H9 (cell line): ENCODE measurements around the gene FAM184A. TPM values are rescaled to one million over a fixed set of nuclear protein-coding genes. Genes with fewer than 3 reads are reported as not detected.

Source experiments
- DNase-seq: peaks from one replicate; pipeline ENCODE4 v3.0.0-alpha.2; 2017
- H2AFZ ChIP-seq: one replicate; pipeline ENCODE4 v1.6.1; 2013; ENCODE audit warnings: mild to moderate bottlenecking, low read length, control low read depth, moderate library complexity
- H2AK5ac ChIP-seq: 2 replicates; pipeline ENCODE4 v1.6.1; 2013; ENCODE audit warnings: low read length, control low read depth, mixed read lengths; ENCODE audit not compliant: insufficient read length
- H2BK120ac ChIP-seq: one replicate; pipeline ENCODE4 v1.6.1; 2013; ENCODE audit warnings: low read depth, mild to moderate bottlenecking, low read length, control low read depth, inconsistent platforms; ENCODE audit not compliant: poor library complexity, severe bottlenecking
- H2BK12ac ChIP-seq: 2 replicates; pipeline ENCODE4 v1.6.1; 2013; ENCODE audit warnings: low read length, control low read depth, mixed read lengths, low read depth; ENCODE audit not compliant: insufficient read length
- H2BK15ac ChIP-seq: 2 replicates; pipeline ENCODE4 v1.6.1; 2013; ENCODE audit warnings: low read depth, low read length, control low read depth
- H2BK20ac ChIP-seq: one replicate; pipeline ENCODE4 v1.6.1; 2013; ENCODE audit warnings: low read depth, mild to moderate bottlenecking, low read length, control low read depth, inconsistent platforms; ENCODE audit not compliant: poor library complexity, severe bottlenecking
- H2BK5ac ChIP-seq: 2 replicates; pipeline ENCODE4 v1.6.1; 2013; ENCODE audit warnings: low read length, control low read depth, mixed read lengths; ENCODE audit not compliant: insufficient read length
- H3K14ac ChIP-seq: 2 replicates; pipeline ENCODE4 v1.6.1; 2013; ENCODE audit warnings: low read length, control low read depth; ENCODE audit not compliant: insufficient read depth
- H3K18ac ChIP-seq: 2 replicates; pipeline ENCODE4 v1.6.1; 2013; ENCODE audit warnings: low read depth, mild to moderate bottlenecking, mixed read lengths, low read length, control low read depth; ENCODE audit not compliant: insufficient read length
- H3K23ac ChIP-seq: 2 replicates; pipeline ENCODE4 v1.6.1; 2013; ENCODE audit warnings: low read length, control low read depth, mixed read lengths, low read depth; ENCODE audit not compliant: insufficient read length
- H3K23me2 ChIP-seq: 2 replicates; pipeline ENCODE4 v1.6.1; 2013; ENCODE audit warnings: low read depth, mild to moderate bottlenecking, mixed read lengths, low read length, control low read depth; ENCODE audit not compliant: insufficient read length, poor library complexity, severe bottlenecking
- H3K27ac ChIP-seq: 2 replicates; pipeline ENCODE4 v1.5.1; 2013; ENCODE audit warnings: low read length, control low read depth, mixed read lengths, low read depth; ENCODE audit not compliant: insufficient read length
- H3K27me3 ChIP-seq: 2 replicates; pipeline ENCODE4 v1.6.1; 2013; ENCODE audit warnings: low read length, control low read depth, inconsistent platforms; ENCODE audit not compliant: insufficient read depth
- H3K4ac ChIP-seq: 2 replicates; pipeline ENCODE4 v1.6.1; 2013; ENCODE audit warnings: low read depth, mild to moderate bottlenecking, control low read depth, inconsistent platforms, low read length, moderate library complexity
- H3K4me1 ChIP-seq: 2 replicates; pipeline ENCODE4 v1.6.1; 2013; ENCODE audit warnings: low read length, control low read depth, inconsistent platforms; ENCODE audit not compliant: insufficient read depth
- H3K4me2 ChIP-seq: 2 replicates; pipeline ENCODE4 v1.6.1; 2013; ENCODE audit warnings: low read length, control low read depth, mixed read lengths; ENCODE audit not compliant: insufficient read length, insufficient read depth
- H3K56ac ChIP-seq: 2 replicates; pipeline ENCODE4 v1.6.1; 2013; ENCODE audit warnings: low read depth, mild to moderate bottlenecking, mixed read lengths, low read length, control low read depth; ENCODE audit not compliant: insufficient read length
- H3K79me1 ChIP-seq: 2 replicates; pipeline ENCODE4 v1.6.1; 2013; ENCODE audit warnings: low read depth, mild to moderate bottlenecking, moderate library complexity, low read length, control low read depth, inconsistent platforms; ENCODE audit not compliant: insufficient read depth, poor library complexity, severe bottlenecking
- H3K79me2 ChIP-seq: 2 replicates; pipeline ENCODE4 v1.6.1; 2013; ENCODE audit warnings: low read length, control low read depth, inconsistent platforms; ENCODE audit not compliant: insufficient read depth
- H3K9ac ChIP-seq: 2 replicates; pipeline ENCODE4 v1.6.1; 2013; ENCODE audit warnings: low read length, control low read depth, mixed read lengths; ENCODE audit not compliant: insufficient read length; ENCODE audit errors: extremely low read depth
- H3K9me3 ChIP-seq: one replicate; pipeline ENCODE4 v1.6.1; 2013; ENCODE audit warnings: low read depth, low read length, inconsistent platforms; ENCODE audit not compliant: control insufficient read depth
- H3T11ph ChIP-seq: one replicate; pipeline ENCODE4 v1.6.1; 2013; ENCODE audit warnings: mild to moderate bottlenecking, low read length, control low read depth, inconsistent platforms
- H4K20me1 ChIP-seq: one replicate; pipeline ENCODE4 v1.6.1; 2013; ENCODE audit not compliant: control insufficient read depth, insufficient read length, insufficient read depth
- H4K5ac ChIP-seq: 2 replicates; pipeline ENCODE4 v1.6.1; 2013; ENCODE audit warnings: low read depth, mild to moderate bottlenecking, mixed read lengths, low read length, control low read depth; ENCODE audit not compliant: insufficient read length
- H4K8ac ChIP-seq: replicated peaks from 2 replicates; pipeline ENCODE4 v1.6.1; 2013; ENCODE audit warnings: low read length, control low read depth, mixed read lengths, low read depth; ENCODE audit not compliant: insufficient read length
- H4K91ac ChIP-seq: 2 replicates; pipeline ENCODE4 v1.6.1; 2013; ENCODE audit warnings: low read depth, mild to moderate bottlenecking, moderate library complexity, mixed read lengths, low read length, control low read depth; ENCODE audit not compliant: insufficient read length
- H3K27ac Mint-ChIP-seq, 3 experiments: 2 replicates in 2 of 3; 3 replicates in 1 of 3; pipeline ENCODE4 v1.8.0; 2020 to 2021; ENCODE audit warnings: mixed read lengths in 3 of 3, mild to moderate bottlenecking in 1 of 3, moderate library complexity in 1 of 3
- H3K27me3 Mint-ChIP-seq: 2 replicates; pipeline ENCODE4 v1.8.0; 2021; ENCODE audit warnings: low read depth, mild to moderate bottlenecking, moderate library complexity, mixed read lengths
- H3K36me3 Mint-ChIP-seq, 3 experiments: 2 replicates in 2 of 3; 3 replicates in 1 of 3; pipeline ENCODE4 v1.8.0; 2020 to 2021; ENCODE audit warnings: low read depth in 3 of 3, mixed read lengths in 3 of 3; ENCODE audit not compliant: insufficient read depth in 1 of 3
- H3K4me1 Mint-ChIP-seq, 2 experiments: 2 replicates each; pipeline ENCODE4 v1.8.0; 2020; ENCODE audit warnings: mixed read lengths in 2 of 2
- H3K4me3 Mint-ChIP-seq, 2 experiments: 2 replicates in 1 of 2; 3 replicates in 1 of 2; pipeline ENCODE4 v1.8.0; 2020 to 2021; ENCODE audit warnings: mild to moderate bottlenecking in 2 of 2, mixed read lengths in 2 of 2, moderate library complexity in 1 of 2
- H3K9me3 Mint-ChIP-seq, 2 experiments: 2 replicates in 1 of 2; 3 replicates in 1 of 2; pipeline ENCODE4 v1.8.0; 2020; ENCODE audit warnings: mild to moderate bottlenecking in 2 of 2, mixed read lengths in 2 of 2, moderate library complexity in 1 of 2
- CTCF ChIP-seq: fragments of 200-600 bp; sonication (generic); conservative IDR thresholded peaks from 3 replicates; pipeline ENCODE4 v1.8.0; 2021; ENCODE audit warnings: antibody characterized with exemption, mild to moderate bottlenecking
- WGBS: extraction: QIAGEN DNeasy Blood & Tissue Kit; methylation state at CpG from one replicate; pipeline ENCODE4 v1.1.7; 2013; ENCODE audit warnings: missing lambda C conversion rate, low lambda C conversion rate, mixed read lengths; ENCODE audit not compliant: insufficient read length; ENCODE audit errors: extremely low coverage; 5-methylcytosine and 5-hydroxymethylcytosine counted together
- total RNA-seq: library from RNA; stranded (reverse); gene quantifications from 2 replicates; pipeline ENCODE4 v1.2.1, GENCODE V29; 2021

FAM184A gene
- total RNA-seq, 1 experiment from 2014 or later: 11.4 TPM

DNA sequence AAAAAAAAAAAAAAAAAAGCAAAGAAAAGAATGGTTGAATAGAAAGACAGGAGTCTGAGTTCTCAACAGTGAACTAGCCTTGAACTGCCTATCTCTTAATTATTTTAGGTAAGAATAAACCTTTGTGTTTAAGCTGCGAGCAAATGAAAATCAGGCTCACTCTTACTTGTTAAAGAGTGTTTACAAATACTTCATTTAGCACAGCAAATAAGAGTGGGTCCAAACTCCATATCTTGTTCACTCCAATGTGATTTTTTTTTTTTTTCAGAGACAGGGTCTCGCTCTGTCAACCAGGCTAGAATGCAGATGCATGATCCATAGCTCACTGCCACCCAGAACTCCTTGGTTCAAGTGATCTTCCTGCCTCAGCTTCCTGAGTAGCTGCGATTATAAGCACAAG is 155.4 kb downstream of the FAM184A start:
- H4K91ac ChIP-seq: no peak overlapping the region
- no peak overlapping the region for H3T11ph ChIP-seq
- H3K56ac ChIP-seq: no peak overlapping the region
- H3K23me2 ChIP-seq: no peaks in the 10 kb centered on the region
- no peak overlapping the region for H3K23ac ChIP-seq
- Mint-ChIP-seq H3K4me1 (no peaks in the 10 kb centered on the region), H3K36me3 (peaks cover 17 to 56% (median 40%) of the 10 kb centered on the region in 3 experiments; a peak in 6 of 7 replicates), H3K9me3 (no peaks in the 10 kb centered on the region), H3K27me3 (no peaks in the 10 kb centered on the region), H3K4me3 (no peak overlapping the region), H3K27ac (peak overlapping the region in 1 of 3 experiments; percentile 59; a peak in 1 of 7 replicates)
- no peak overlapping the region for H3K4ac ChIP-seq
- H3K18ac ChIP-seq: no peak overlapping the region
- H2AK5ac ChIP-seq: no peak overlapping the region
- H2BK20ac ChIP-seq: no peak overlapping the region
- no peak overlapping the region for H2BK5ac ChIP-seq
- H3K27me3 ChIP-seq: no peaks in the 10 kb centered on the region
- H3K4me1 ChIP-seq: no peaks in the 10 kb centered on the region
- no CpG with 5 or more reads among the region's 3 CpGs for WGBS
- DNase-seq: no peak
- H4K8ac ChIP-seq: no peak overlapping the region
- H2AFZ ChIP-seq: no peak overlapping the region
- H3K79me2 ChIP-seq: no peaks in the 10 kb centered on the region
- H2BK120ac ChIP-seq: no peak overlapping the region
- no peaks in the 10 kb centered on the region for H3K79me1 ChIP-seq
- no peaks in the 10 kb centered on the region for H3K9me3 ChIP-seq
- no peak for TF ChIP-seq CTCF
- H3K4me2 ChIP-seq: no peak overlapping the region
- no peak overlapping the region for H2BK15ac ChIP-seq
- H3K14ac ChIP-seq: no peak overlapping the region
- H4K5ac ChIP-seq: no peak overlapping the region
- H3K9ac ChIP-seq: no peak overlapping the region
- H4K20me1 ChIP-seq: no peaks in the 10 kb centered on the region
- no peak overlapping the region for H2BK12ac ChIP-seq
- no peak overlapping the region for H3K27ac ChIP-seq
